ENCODE data around the gene GADD45G.

Gene GADD45G

GRCh38 chr9:89600831-89601230 is 4.0 kb upstream of the GADD45G start:
- no peaks in the 10 kb centered on the region for H3K9me3 Mint-ChIP-seq
- DNase-seq = no peak
- no peak for ATAC-seq
- H3K36me3 Mint-ChIP-seq (ENCODE audit: low read depth) = no peaks in the 10 kb centered on the region
- peaks cover 11% of the 10 kb centered on the region for H3K27me3 Mint-ChIP-seq
- peaks cover 23% of the 10 kb centered on the region for H3K4me1 Mint-ChIP-seq
- H3K27ac Mint-ChIP-seq = no peak overlapping the region
- no peak overlapping the region for H3K4me3 Mint-ChIP-seq

GRCh38 chr9:89601306-89601705 is 3.5 kb upstream of the GADD45G start:
- Mint-ChIP-seq H3K27me3 (peaks cover 11% of the 10 kb centered on the region), H3K4me3 (no peak overlapping the region), H3K4me1 (peaks cover 26% of the 10 kb centered on the region), H3K9me3 (no peaks in the 10 kb centered on the region), H3K27ac (no peak overlapping the region), H3K36me3 (ENCODE audit: low read depth) (no peaks in the 10 kb centered on the region)
- DNase-seq (no peak), ATAC-seq (no peak)

GRCh38 chr9:89601856-89602562 is 2.8 kb upstream of the GADD45G start:
- no peaks in the 10 kb centered on the region for H3K9me3 Mint-ChIP-seq
- H3K4me3 Mint-ChIP-seq = no peak overlapping the region
- no peaks in the 10 kb centered on the region for H3K36me3 Mint-ChIP-seq (ENCODE audit: low read depth)
- peaks cover 11% of the 10 kb centered on the region for H3K27me3 Mint-ChIP-seq
- peaks cover 33% of the 10 kb centered on the region for H3K4me1 Mint-ChIP-seq
- no peak overlapping the region for H3K27ac Mint-ChIP-seq
- DNase-seq = no peak
- no peak for ATAC-seq

GRCh38 chr9:89602978-89603766 is 1.6 kb upstream of the GADD45G start:
- peak; percentile 92 for DNase-seq
- Mint-ChIP-seq H3K27me3 (peaks cover 11% of the 10 kb centered on the region), H3K36me3 (ENCODE audit: low read depth) (no peaks in the 10 kb centered on the region), H3K9me3 (no peaks in the 10 kb centered on the region), H3K27ac (peak overlapping the region; percentile 74), H3K4me3 (peak overlapping the region; percentile 76), H3K4me1 (peaks cover 40% of the 10 kb centered on the region)
- peak; percentile 16 for ATAC-seq

GRCh38 chr9:89603767-89604665 is 796 bp upstream of the GADD45G start:
- ATAC-seq = no peak
- peak; percentile 54 for DNase-seq
- H3K4me3 Mint-ChIP-seq = peak overlapping the region; percentile 86
- no peaks in the 10 kb centered on the region for H3K36me3 Mint-ChIP-seq (ENCODE audit: low read depth)
- peaks cover 11% of the 10 kb centered on the region for H3K27me3 Mint-ChIP-seq
- peaks cover 40% of the 10 kb centered on the region for H3K4me1 Mint-ChIP-seq
- no peaks in the 10 kb centered on the region for H3K9me3 Mint-ChIP-seq
- peak overlapping the region; percentile 77 for H3K27ac Mint-ChIP-seq

GRCh38 chr9:89605465-89606048 is 745 bp downstream of the GADD45G start:
- Mint-ChIP-seq H3K36me3 (ENCODE audit: low read depth) (no peaks in the 10 kb centered on the region), H3K4me3 (peak overlapping the region; percentile 86), H3K9me3 (no peaks in the 10 kb centered on the region), H3K27me3 (peaks cover 11% of the 10 kb centered on the region), H3K27ac (peak overlapping the region; percentile 70), H3K4me1 (peaks cover 40% of the 10 kb centered on the region)
- DNase-seq (peak; percentile 61), ATAC-seq (peak; percentile 27)

- DNase-seq = peak; percentile 48
- Mint-ChIP-seq H3K27ac (peak overlapping the region; percentile 67), H3K4me1 (peaks cover 40% of the 10 kb centered on the region), H3K36me3 (ENCODE audit: low read depth) (no peaks in the 10 kb centered on the region), H3K4me3 (peak overlapping the region; percentile 86), H3K9me3 (no peaks in the 10 kb centered on the region), H3K27me3 (peaks cover 5% of the 10 kb centered on the region)
- ATAC-seq = peak; percentile 4
Observed at GRCh38 chr9:89606049-89606623, 1.3 kb downstream of the GADD45G start.

GRCh38 chr9:89606624-89607311 is 2.0 kb downstream of the GADD45G start:
- Mint-ChIP-seq H3K4me3 (peak overlapping the region; percentile 86), H3K27ac (peak overlapping the region; percentile 67), H3K4me1 (peaks cover 40% of the 10 kb centered on the region), H3K9me3 (no peaks in the 10 kb centered on the region), H3K36me3 (ENCODE audit: low read depth) (no peaks in the 10 kb centered on the region), H3K27me3 (peaks cover 4% of the 10 kb centered on the region)
- ATAC-seq (peak; percentile 74), DNase-seq (peak; percentile 56)

GRCh38 chr9:89608641-89609335 is 4.0 kb downstream of the GADD45G start:
- H3K27ac Mint-ChIP-seq = no peak overlapping the region
- H3K4me1 Mint-ChIP-seq = peaks cover 36% of the 10 kb centered on the region
- H3K9me3 Mint-ChIP-seq = no peaks in the 10 kb centered on the region
- no peak overlapping the region for H3K4me3 Mint-ChIP-seq
- no peak for DNase-seq
- H3K36me3 Mint-ChIP-seq (ENCODE audit: low read depth) = no peaks in the 10 kb centered on the region
- H3K27me3 Mint-ChIP-seq = peaks cover 4% of the 10 kb centered on the region
- ATAC-seq = no peak

- Mint-ChIP-seq H3K4me1 (peaks cover 35% of the 10 kb centered on the region), H3K9me3 (no peaks in the 10 kb centered on the region), H3K27me3 (peaks cover 4% of the 10 kb centered on the region), H3K36me3 (ENCODE audit: low read depth) (no peaks in the 10 kb centered on the region), H3K4me3 (no peak overlapping the region), H3K27ac (no peak overlapping the region)
- DNase-seq (no peak), ATAC-seq (no peak)
Observed at GRCh38 chr9:89609426-89610006, 4.7 kb downstream of the GADD45G start.

GRCh38 chr9:89610391-89610925 is 5.6 kb downstream of the GADD45G start:
- peaks cover 4% of the 10 kb centered on the region for H3K27me3 Mint-ChIP-seq
- H3K4me1 Mint-ChIP-seq = peaks cover 29% of the 10 kb centered on the region
- no peak for DNase-seq
- H3K27ac Mint-ChIP-seq = no peak overlapping the region
- H3K4me3 Mint-ChIP-seq = no peak overlapping the region
- ATAC-seq = no peak
- no peaks in the 10 kb centered on the region for H3K9me3 Mint-ChIP-seq
- no peaks in the 10 kb centered on the region for H3K36me3 Mint-ChIP-seq (ENCODE audit: low read depth)

GRCh38 chr9:89611425-89611824 is 6.6 kb downstream of the GADD45G start:
- H3K9me3 Mint-ChIP-seq = no peaks in the 10 kb centered on the region
- H3K27ac Mint-ChIP-seq = no peak overlapping the region
- H3K4me1 Mint-ChIP-seq = peaks cover 21% of the 10 kb centered on the region
- no peaks in the 10 kb centered on the region for H3K36me3 Mint-ChIP-seq (ENCODE audit: low read depth)
- peaks cover 6% of the 10 kb centered on the region for H3K27me3 Mint-ChIP-seq
- ATAC-seq (no peak), DNase-seq (no peak)
- H3K4me3 Mint-ChIP-seq = no peak overlapping the region
